Brain microvascular endothelial cell (primary cell): Measurements from ENCODE around the gene GOLGA3.
A peak's percentile ranks its signal among the peaks of the same experiment; 100 is the strongest.

Experiments
- DNase-seq: peaks from one replicate; pipeline ENCODE4 v3.0.0-alpha.2; 2020
- H3K27ac ChIP-seq: fragments of 250-450 bp; sonication (Bioruptor Pico); 2 replicates; pipeline ENCODE4 v1.5.1; 2020; ENCODE audit warnings: mild to moderate bottlenecking, moderate library complexity
- H3K27me3 ChIP-seq: fragments of 250-450 bp; sonication (Bioruptor Pico); replicated peaks from 2 replicates; pipeline ENCODE4 v1.5.1; 2020; ENCODE audit warnings: mild to moderate bottlenecking
- H3K36me3 ChIP-seq: fragments of 250-450 bp; sonication (Bioruptor Pico); replicated peaks from 2 replicates; pipeline ENCODE4 v1.5.1; 2020; ENCODE audit warnings: mild to moderate bottlenecking
- H3K4me3 ChIP-seq: 2 replicates; pipeline ENCODE4 v1.5.1; 2011; ENCODE audit warnings: low read depth, mild to moderate bottlenecking, control low read depth, low read length, moderate library complexity
- CTCF ChIP-seq: IDR thresholded peaks from 2 replicates; pipeline ENCODE4 v1.5.1; 2011; ENCODE audit warnings: low read depth, mild to moderate bottlenecking, moderate library complexity, low read length, control low read depth, inconsistent platforms; ENCODE audit errors: missing control alignments
- in situ Hi-C: cut with HindIII; loops from 2 replicates; pipeline ENCODE4 v1.10.0; 2017; ENCODE audit warnings: low sequenced_read_pairs, low pct_ligation_motif_present

GOLGA3 gene

DNA sequence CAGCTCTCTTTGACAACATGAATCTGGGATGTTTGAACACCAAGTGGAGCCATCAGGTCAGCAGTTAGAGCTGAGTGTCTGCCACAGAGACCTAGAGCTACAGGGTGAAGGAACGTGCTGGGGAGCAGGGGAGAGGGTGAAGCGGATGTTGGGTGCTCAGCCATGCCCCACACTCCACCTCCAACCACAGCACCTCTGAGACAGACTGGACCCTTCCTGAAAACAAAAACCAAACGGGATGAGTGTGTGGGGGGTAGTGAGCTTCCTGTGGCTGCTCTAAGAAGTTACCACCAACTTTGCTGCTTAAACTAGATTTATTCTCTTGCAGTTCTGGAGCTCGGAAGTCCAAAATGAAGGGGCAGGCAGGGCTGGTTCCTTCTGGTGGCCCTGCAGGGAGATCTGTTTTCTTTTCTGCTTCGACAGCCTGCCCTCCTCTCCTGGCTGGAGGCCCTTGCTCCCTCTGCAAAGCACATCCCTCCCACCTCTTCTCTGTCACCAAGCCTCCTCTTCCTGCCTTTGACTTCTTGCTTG is 5.6 kb upstream of the GOLGA3 start:
- Histone ChIP-seq H3K27me3 (no peaks in the 10 kb centered on the region), H3K27ac (no peak overlapping the region), H3K36me3 (peaks cover 35% of the 10 kb centered on the region), H3K4me3 (no peak overlapping the region)
- in situ Hi-C loops: no loop called here
- TF ChIP-seq CTCF: no peak
- no peak for DNase-seq

GRCh38 chr12:132833341-132833740 is 4.7 kb upstream of the GOLGA3 start:
- no peak for DNase-seq
- no peak overlapping the region for H3K4me3 ChIP-seq
- no peaks in the 10 kb centered on the region for H3K27me3 ChIP-seq
- in situ Hi-C loops: no loop called here
- H3K36me3 ChIP-seq: peaks cover 30% of the 10 kb centered on the region
- H3K27ac ChIP-seq: no peak overlapping the region
- TF ChIP-seq CTCF: no peak

DNA sequence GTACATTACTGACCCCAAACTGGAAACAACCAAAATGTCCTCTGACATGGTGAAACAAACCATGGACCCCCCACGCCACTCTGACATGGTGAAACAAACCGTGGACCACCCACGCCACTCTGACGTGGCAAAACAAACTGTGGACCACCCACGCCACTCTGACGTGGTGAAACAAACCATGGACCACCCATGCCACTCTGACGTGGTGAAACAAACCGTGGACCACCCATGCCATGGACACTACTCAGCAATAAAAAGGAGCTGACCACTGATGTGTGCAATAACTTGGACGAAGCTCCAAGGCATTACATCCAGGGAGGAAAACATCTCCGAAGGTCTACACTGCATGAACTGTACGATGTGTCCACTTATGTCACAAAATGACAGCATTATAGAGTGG is 3.1 kb upstream of the GOLGA3 start:
- in situ Hi-C loops: no loop called here
- no peak for DNase-seq
- no peak for TF ChIP-seq CTCF
- Histone ChIP-seq H3K27ac (no peak overlapping the region), H3K4me3 (no peak overlapping the region), H3K36me3 (peaks cover 29% of the 10 kb centered on the region), H3K27me3 (no peaks in the 10 kb centered on the region)

- in situ Hi-C loops: no loop called here
- Histone ChIP-seq H3K4me3 (peak overlapping the region; percentile 99), H3K27ac (peak overlapping the region; percentile 98), H3K36me3 (peaks cover 39% of the 10 kb centered on the region), H3K27me3 (no peaks in the 10 kb centered on the region)
- peak; percentile 40 for DNase-seq
- TF ChIP-seq CTCF: no peak
Measured at GRCh38 chr12:132827763-132828703, 636 bp downstream of the GOLGA3 start.

GRCh38 chr12:132825861-132826260 is 2.8 kb downstream of the GOLGA3 start:
- no peak overlapping the region for H3K4me3 ChIP-seq
- no peaks in the 10 kb centered on the region for H3K27me3 ChIP-seq
- DNase-seq: no peak
- peaks cover 49% of the 10 kb centered on the region for H3K36me3 ChIP-seq
- H3K27ac ChIP-seq: no peak overlapping the region
- in situ Hi-C loops: no loop called here
- no peak for TF ChIP-seq CTCF
